Measurements from ENCODE around the gene ATAD2B. TPM values are rescaled to one million over a fixed set of nuclear protein-coding genes. Genes with fewer than 3 reads are reported as not detected.
A peak's percentile ranks its signal among the peaks of the same experiment; 100 is the strongest.

Gene ATAD2B
- total RNA-seq, 4 donors from 2014 or later = 41.9 to 71.0 (median 53.1) TPM

DNA sequence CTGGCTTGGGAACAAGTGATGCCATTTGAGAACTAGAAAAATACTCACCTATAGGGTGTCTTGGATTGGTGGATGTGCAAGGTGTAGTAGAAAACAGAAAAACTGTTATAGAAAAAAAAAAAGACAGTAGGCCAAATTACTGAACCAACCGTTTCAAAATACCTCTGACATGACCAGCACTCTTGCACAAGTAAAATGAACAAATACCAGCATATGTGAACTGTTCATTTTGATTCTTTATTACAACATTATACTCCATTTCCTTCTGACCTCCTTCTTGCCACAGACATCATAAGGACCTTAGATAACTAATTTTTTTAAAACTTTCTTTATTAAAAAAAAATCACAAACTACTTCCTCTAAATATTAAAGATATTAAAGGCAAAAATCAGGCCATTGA lies 125.5 kb downstream of the ATAD2B start:
- no peaks in the 10 kb centered on the region for H3K4me1 ChIP-seq
- no peak for DNase-seq
- peaks cover 0 to 15% (median 0%) of the 10 kb centered on the region in 3 donors for H3K36me3 ChIP-seq
- H3K27me3 ChIP-seq = no peaks in the 10 kb centered on the region
- no peak for TF ChIP-seq CTCF (IDR thresholded peaks at IDR 0.05)
- TF ChIP-seq POLR2A (IDR thresholded peaks at IDR 0.05) = no peak
- no peak overlapping the region for H3K27ac ChIP-seq
- no peaks in the 10 kb centered on the region for H3K9me3 ChIP-seq
- H3K4me3 ChIP-seq = no peak overlapping the region

GRCh38 chr2:23794234-23794633 lies 132.7 kb downstream of the ATAD2B start:
- TF ChIP-seq POLR2A (IDR thresholded peaks at IDR 0.05) (no peak), CTCF (IDR thresholded peaks at IDR 0.05) (no peak)
- DNase-seq = no peak
- Histone ChIP-seq H3K9me3 (no peaks in the 10 kb centered on the region), H3K4me3 (no peak overlapping the region), H3K4me1 (peaks cover 0 to 2% (median 0%) of the 10 kb centered on the region in 4 donors), H3K27me3 (no peaks in the 10 kb centered on the region), H3K36me3 (peaks cover 0 to 8% (median 0%) of the 10 kb centered on the region in 3 donors), H3K27ac (no peak overlapping the region)

DNA sequence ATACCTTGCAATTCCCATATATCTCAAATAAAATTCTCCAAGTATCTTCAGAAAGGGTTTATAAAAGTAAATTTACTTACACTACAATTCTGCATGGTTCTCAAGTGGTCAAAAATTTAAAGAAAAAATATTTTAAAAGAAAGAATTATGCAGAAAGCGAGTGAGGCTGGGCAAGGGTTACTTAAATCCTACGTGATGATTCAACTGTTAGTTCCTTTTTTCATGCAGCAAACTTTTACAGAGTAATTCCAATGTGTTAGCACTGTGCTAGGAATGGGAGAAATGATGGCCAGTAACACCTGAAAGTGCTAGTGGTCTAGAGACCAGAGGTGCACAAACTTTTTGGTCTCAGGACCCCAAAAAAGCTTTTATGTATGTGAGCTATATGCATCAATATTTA lies 133.4 kb downstream of the ATAD2B start:
- Histone ChIP-seq H3K27ac (no peak overlapping the region), H3K36me3 (peaks cover 0 to 8% (median 0%) of the 10 kb centered on the region in 3 donors), H3K27me3 (no peaks in the 10 kb centered on the region), H3K9me3 (no peaks in the 10 kb centered on the region), H3K4me1 (peaks cover 0 to 7% (median 0%) of the 10 kb centered on the region in 4 donors), H3K4me3 (no peak overlapping the region)
- TF ChIP-seq POLR2A (IDR thresholded peaks at IDR 0.05) (no peak), CTCF (IDR thresholded peaks at IDR 0.05) (no peak)
- no peak for DNase-seq

- peaks cover 0 to 7% (median 0%) of the 10 kb centered on the region in 4 donors for H3K4me1 ChIP-seq
- peaks cover 0 to 12% (median 0%) of the 10 kb centered on the region in 3 donors for H3K36me3 ChIP-seq
- H3K9me3 ChIP-seq = no peaks in the 10 kb centered on the region
- H3K27ac ChIP-seq = no peak overlapping the region
- no peak overlapping the region for H3K4me3 ChIP-seq
- no peak for TF ChIP-seq POLR2A (IDR thresholded peaks at IDR 0.05)
- no peak for TF ChIP-seq CTCF (IDR thresholded peaks at IDR 0.05)
- no peaks in the 10 kb centered on the region for H3K27me3 ChIP-seq
- DNase-seq = no peak
These were observed 135.9 kb downstream of the ATAD2B start for GRCh38 chr2:23791030-23791429.

- Histone ChIP-seq H3K36me3 (peaks cover 0 to 24% (median 0%) of the 10 kb centered on the region in 3 donors), H3K9me3 (no peaks in the 10 kb centered on the region), H3K27ac (no peak overlapping the region), H3K4me3 (no peak overlapping the region), H3K27me3 (no peaks in the 10 kb centered on the region), H3K4me1 (peaks cover 0 to 7% (median 0%) of the 10 kb centered on the region in 4 donors)
- TF ChIP-seq POLR2A (IDR thresholded peaks at IDR 0.05) = no peak
- no peak for TF ChIP-seq CTCF (IDR thresholded peaks at IDR 0.05)
- no peak for DNase-seq
These were observed 137.9 kb downstream of the ATAD2B start for GRCh38 chr2:23789012-23789411.

DNA sequence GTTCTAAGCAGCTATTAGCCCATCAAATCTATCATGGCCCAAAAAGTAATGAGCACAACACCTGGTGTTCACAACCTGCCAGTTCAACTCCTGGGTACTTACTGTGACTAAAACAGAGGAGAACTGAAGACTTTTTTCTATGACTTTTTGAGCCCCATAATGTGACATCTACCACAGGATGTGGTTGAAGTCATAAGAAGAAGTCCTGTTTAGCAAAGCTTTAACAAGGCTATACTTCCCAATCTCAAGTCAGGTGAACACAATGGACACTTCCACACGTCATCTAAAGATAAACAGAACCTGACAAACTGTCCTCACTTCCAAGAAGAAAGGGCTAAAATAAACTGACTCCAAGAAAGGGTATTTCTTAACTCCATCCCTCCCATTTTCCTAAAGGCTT lies 138.8 kb downstream of the ATAD2B start:
- no peak overlapping the region for H3K4me3 ChIP-seq
- no peaks in the 10 kb centered on the region for H3K27me3 ChIP-seq
- H3K36me3 ChIP-seq = peaks cover 0 to 24% (median 0%) of the 10 kb centered on the region in 3 donors
- peaks cover 0 to 7% (median 0%) of the 10 kb centered on the region in 4 donors for H3K4me1 ChIP-seq
- DNase-seq = no peak
- H3K9me3 ChIP-seq = no peaks in the 10 kb centered on the region
- TF ChIP-seq POLR2A (IDR thresholded peaks at IDR 0.05) (no peak), CTCF (IDR thresholded peaks at IDR 0.05) (peak in 2 of 6 experiments; percentile 14 to 26)
- H3K27ac ChIP-seq = no peak overlapping the region
